A673 (cell line): ENCODE measurements around the gene TMEM178A. TPM values are rescaled to one million over a fixed set of nuclear protein-coding genes. Genes with fewer than 3 reads are reported as not detected.

Source experiments
- BruUV-seq: library from RNA; stranded (reverse); fragments of 400-500 nt; replicated peaks from 2 replicates; lab custom pipeline; 2021; lab: Mats Ljungman, UMichigan
- CTCF ChIA-PET: fragments of 300-600 bp; sonication (Branson Sonifier 250); formaldehyde crosslinking; loops from one replicate; lab custom pipeline; 2022; ENCODE audit warnings: antibody characterized with exemption; lab: Charles Lee
- POLR2A ChIA-PET: fragments of 300-600 bp; sonication (Branson Sonifier 250); formaldehyde crosslinking; loops from one replicate; lab custom pipeline; 2022; ENCODE audit warnings: antibody characterized with exemption; ENCODE audit not compliant: low non-redundant PET; lab: Charles Lee
- DNase-seq: peaks from one replicate; pipeline ENCODE4 v3.0.0-alpha.2; 2015; ENCODE audit warnings: low spot score
- H3K27ac ChIP-seq: fragments of 200-600 bp; sonication (generic); 2 replicates; pipeline ENCODE4 v1.5.1; 2016; ENCODE audit warnings: mixed run types, low read depth, mild to moderate bottlenecking, mixed read lengths, antibody characterized with exemption, low read length; ENCODE audit not compliant: poor library complexity, severe bottlenecking
- H3K27me3 ChIP-seq: fragments of 200-600 bp; sonication (generic); replicated peaks from 2 replicates; pipeline ENCODE4 v1.6.1; 2017; ENCODE audit warnings: mixed run types, low read depth, mild to moderate bottlenecking, mixed read lengths, antibody characterized with exemption, low read length; ENCODE audit not compliant: insufficient read depth, poor library complexity
- H3K36me3 ChIP-seq: fragments of 200-600 bp; sonication (generic); 2 replicates; pipeline ENCODE4 v1.6.1; 2016; ENCODE audit warnings: mixed run types, mild to moderate bottlenecking, mixed read lengths, antibody characterized with exemption, low read length; ENCODE audit not compliant: insufficient read depth, poor library complexity, severe bottlenecking
- H3K4me1 ChIP-seq: fragments of 200-600 bp; sonication (generic); 2 replicates; pipeline ENCODE4 v1.6.1; 2017; ENCODE audit warnings: mixed run types, mild to moderate bottlenecking, mixed read lengths, antibody characterized with exemption, low read length; ENCODE audit not compliant: insufficient read depth, poor library complexity, severe bottlenecking
- H3K4me3 ChIP-seq: fragments of 200-600 bp; sonication (generic); 2 replicates; pipeline ENCODE4 v1.5.1; 2016; ENCODE audit warnings: low read depth, mixed run types, mild to moderate bottlenecking, mixed read lengths, low read length; ENCODE audit not compliant: poor library complexity, severe bottlenecking
- H3K9me3 ChIP-seq: fragments of 200-600 bp; sonication (generic); 2 replicates; pipeline ENCODE4 v1.6.1; 2016; ENCODE audit warnings: mixed run types, low read depth, mild to moderate bottlenecking, mixed read lengths, antibody characterized with exemption, low read length; ENCODE audit not compliant: poor library complexity, severe bottlenecking
- CTCF ChIP-seq: fragments of 300-800, 200-600 bp; sonication (generic); conservative IDR thresholded peaks from 2 replicates; pipeline ENCODE4 v1.5.1; 2017; ENCODE audit warnings: low read depth, mild to moderate bottlenecking, antibody characterized with exemption, low read length, moderate library complexity, mixed read lengths
- EZH2 ChIP-seq: fragments of 200-600 bp; sonication (generic); IDR thresholded peaks from 2 replicates; pipeline ENCODE4 v1.6.1; 2017; ENCODE audit warnings: borderline replicate concordance, low read depth, mild to moderate bottlenecking, mixed read lengths, antibody characterized with exemption, low read length; ENCODE audit not compliant: poor library complexity, severe bottlenecking
- intact Hi-C: fragments of 100-400 bp; cut with micrococcal nuclease; formaldehyde crosslinking; loops from one replicate; pipeline ENCODE4 v1.10.0; 2022; ENCODE audit not compliant: unreplicated experiment
- total RNA-seq: library from RNA; stranded (reverse); gene quantifications from 2 replicates; pipeline ENCODE4 v1.2.3, GENCODE V29; 2021

Gene TMEM178A
- total RNA-seq, 1 experiment from 2014 or later, result 0.21 TPM

GRCh38 chr2:39689876-39690275 is 24.2 kb downstream of the TMEM178A start:
- BruUV-seq, result no TSS peak
- CTCF ChIA-PET, result no interaction called here
- intact Hi-C loops, result loop anchor here (10.0 kb wide), 2 partner anchors 315 to 635 kb away; no protein-coding TSS in a partner anchor
- no peak for DNase-seq
- Histone ChIP-seq H3K9me3 (no peaks in the 10 kb centered on the region), H3K27ac (no peak overlapping the region), H3K27me3 (no peaks in the 10 kb centered on the region), H3K4me3 (no peak overlapping the region), H3K4me1 (no peaks in the 10 kb centered on the region), H3K36me3 (no peaks in the 10 kb centered on the region)
- POLR2A ChIA-PET, result no interaction called here
- no peak for TF ChIP-seq EZH2
- no peak for TF ChIP-seq CTCF

GRCh38 chr2:39693245-39693644 is 27.5 kb downstream of the TMEM178A start:
- no peaks in the 10 kb centered on the region for H3K9me3 ChIP-seq
- no peak overlapping the region for H3K27ac ChIP-seq
- no peaks in the 10 kb centered on the region for H3K36me3 ChIP-seq
- no peak overlapping the region for H3K4me3 ChIP-seq
- CTCF ChIA-PET, result no interaction called here
- H3K27me3 ChIP-seq, result no peaks in the 10 kb centered on the region
- no peak for DNase-seq
- TF ChIP-seq CTCF (no peak), EZH2 (no peak)
- no TSS peak for BruUV-seq
- peaks cover 10% of the 10 kb centered on the region for H3K4me1 ChIP-seq
- intact Hi-C loops, result loop anchor here (10.0 kb wide), 2 partner anchors 318 to 638 kb away; no protein-coding TSS in a partner anchor
- POLR2A ChIA-PET, result no interaction called here

GRCh38 chr2:39696101-39696553 is 30.4 kb downstream of the TMEM178A start:
- no TSS peak for BruUV-seq
- Histone ChIP-seq H3K9me3 (peaks cover 5% of the 10 kb centered on the region), H3K4me1 (peaks cover 10% of the 10 kb centered on the region), H3K36me3 (no peaks in the 10 kb centered on the region), H3K27me3 (no peaks in the 10 kb centered on the region), H3K4me3 (no peak overlapping the region), H3K27ac (no peak overlapping the region)
- TF ChIP-seq EZH2 (no peak), CTCF (no peak)
- POLR2A ChIA-PET, result no interaction called here
- CTCF ChIA-PET, result interaction anchor here (0.7 to 2.0 kb wide), 6 partner anchors 8 to 316 kb away, joined by 3 to 11 read pairs (median 4); no protein-coding TSS in a partner anchor
- DNase-seq, result peak; percentile 23
- intact Hi-C loops, result loop anchor here (10.0 kb wide), 2 partner anchors 321 to 641 kb away; no protein-coding TSS in a partner anchor
